Gastrocnemius medialis (tissue), 4 donors: ENCODE measurements around the gene ACOT6. TPM values are rescaled to one million over a fixed set of nuclear protein-coding genes. Genes with fewer than 3 reads are reported as not detected.
A peak's percentile ranks its signal among the peaks of the same experiment; 100 is the strongest.

Experiments
- ATAC-seq, 2 donors: fragments of 150-250 bp; one replicate each; pipeline ENCODE4 v1.9.1; 2016
- DNase-seq, 2 donors: peaks; one replicate each; pipeline ENCODE4 v3.0.0-alpha.2; 2019
- H3K27ac ChIP-seq, 4 donors: fragments of 200-600 bp; sonication (generic); 1 replicate in 1 of 4; 2 replicates in 3 of 4; pipeline ENCODE4 v1.5.1; 2016 to 2018; ENCODE audit warnings: mild to moderate bottlenecking in 2 of 4, moderate library complexity in 1 of 4
- H3K27me3 ChIP-seq, 3 donors: fragments of 200-600 bp; sonication (generic) in 2 of 3; 1 replicate in 1 of 3; 2 replicates in 2 of 3; pipeline versions ENCODE4 v1.5.1 to v1.6.0; 2016 to 2019; ENCODE audit warnings: mild to moderate bottlenecking in 1 of 3, moderate library complexity in 1 of 3
- H3K36me3 ChIP-seq, 2 donors: fragments of 200-600 bp; sonication (generic) in 1 of 2; one replicate each; pipeline ENCODE4 v1.5.1; 2017 to 2018
- H3K4me1 ChIP-seq, 2 donors: fragments of 200-600 bp; sonication (generic) in 1 of 2; one replicate each; pipeline ENCODE4 v1.5.1; 2016 to 2017; ENCODE audit warnings: mild to moderate bottlenecking in 2 of 2
- H3K4me3 ChIP-seq, 4 donors: fragments of 200-600 bp; sonication (generic) in 3 of 4; 1 replicate in 1 of 4; 2 replicates in 3 of 4; pipeline ENCODE4 v1.5.1; 2016 to 2019; ENCODE audit warnings: mild to moderate bottlenecking in 2 of 4
- H3K9me3 ChIP-seq, 3 donors: fragments of 200-600 bp; sonication (generic) in 2 of 3; 1 replicate in 1 of 3; 2 replicates in 2 of 3; pipeline ENCODE4 v1.5.1; 2016 to 2019
- POLR2A ChIP-seq, 2 donors: fragments of 450-650 bp; IDR thresholded peaks; one replicate each; pipeline ENCODE4 v1.6.1; 2017; ENCODE audit warnings: antibody characterized with exemption in 2 of 2, mild to moderate bottlenecking in 2 of 2, moderate library complexity in 2 of 2
- in situ Hi-C, 4 donors: fragments of 200-750 bp; cut with MboI; loops; one replicate each; pipeline versions ENCODE4 v1.15.0 to v1.8.0; 2017; ENCODE audit warnings: low sequenced_read_pairs in 4 of 4
- intact Hi-C: fragments of 100-400 bp; cut with DNase I; formaldehyde crosslinking; loops from one replicate; pipeline ENCODE4 v1.15.1; 2023; ENCODE audit warnings: low total_unique reads
- total RNA-seq, 4 donors: library from RNA; depleted of rRNA; stranded (reverse); fragments of >200 nt; gene quantifications; one replicate each; pipeline versions ENCODE4 v1.1.0 to v1.2.3, GENCODE V29; 2016
- TF ChIP-seq, protein P1 (sequence below), 5 experiments: fragments of 450-650 bp in 3 of 5; fragments of 200-600 bp in 2 of 5; sonication (generic) in 2 of 5; IDR thresholded peaks in 4 of 5; conservative IDR thresholded peaks in 1 of 5; 1 replicate in 4 of 5; 2 replicates in 1 of 5; pipeline ENCODE4 v1.5.1; 2016 to 2019; ENCODE audit warnings: antibody characterized with exemption in 5 of 5, mild to moderate bottlenecking in 3 of 5, moderate library complexity in 3 of 5

Gene ACOT6
- total RNA-seq, 4 donors from 2014 or later = not detected

DNA sequence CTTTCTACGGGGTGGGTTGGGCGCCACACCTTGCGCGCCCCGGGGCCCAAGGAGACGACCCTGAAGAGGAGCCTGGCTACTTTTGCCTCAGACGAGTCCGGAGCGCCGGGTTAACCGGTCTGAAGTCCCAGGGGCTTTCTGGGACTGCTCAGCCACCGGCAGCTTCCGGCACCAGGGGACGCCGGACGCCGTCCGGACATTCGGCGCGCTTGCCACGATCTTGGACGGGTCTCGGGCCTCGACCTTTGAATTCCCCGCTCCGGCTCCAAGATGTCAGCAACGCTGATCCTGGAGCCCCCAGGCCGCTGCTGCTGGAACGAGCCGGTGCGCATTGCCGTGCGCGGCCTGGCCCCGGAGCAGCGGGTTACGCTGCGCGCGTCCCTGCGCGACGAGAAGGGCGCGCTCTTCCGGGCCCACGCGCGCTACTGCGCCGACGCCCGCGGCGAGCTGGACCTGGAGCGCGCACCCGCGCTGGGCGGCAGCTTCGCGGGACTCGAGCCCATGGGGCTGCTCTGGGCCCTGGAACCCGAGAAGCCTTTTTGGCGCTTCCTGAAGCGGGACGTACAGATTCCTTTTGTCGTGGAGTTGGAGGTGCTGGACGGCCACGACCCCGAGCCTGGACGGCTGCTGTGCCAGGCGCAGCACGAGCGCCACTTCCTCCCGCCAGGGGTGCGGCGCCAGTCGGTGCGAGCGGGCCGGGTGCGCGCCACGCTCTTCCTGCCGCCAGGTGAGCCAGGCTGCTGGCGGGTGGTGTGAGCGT lies 20.4 kb upstream of the ACOT6 start, which contains the start of gene ACOT4:
Gene ACOT4, plus strand, starts transcription at position 184 of the 760 bp plus-strand sequence. Its CDS starts 87 bp downstream, at position 271.
- ATAC-seq (peak; percentile 23 to 56), DNase-seq (no peak)
- Histone ChIP-seq H3K4me1 (no peaks in the 10 kb centered on the region), H3K9me3 (no peaks in the 10 kb centered on the region), H3K27me3 (no peaks in the 10 kb centered on the region), H3K27ac (peak within 1 kb of the TSS in 1 of 4 donors; percentile 32), H3K4me3 (peak within 1 kb of the TSS; percentile 55 to 63 (median 58)), H3K36me3 (no peaks in the 10 kb centered on the region)
- in situ Hi-C loops (no loop called here), intact Hi-C loops (no loop called here)
- TF ChIP-seq POLR2A (IDR thresholded peaks at IDR 0.05) = no peak
- TF ChIP-seq, protein P1, sequence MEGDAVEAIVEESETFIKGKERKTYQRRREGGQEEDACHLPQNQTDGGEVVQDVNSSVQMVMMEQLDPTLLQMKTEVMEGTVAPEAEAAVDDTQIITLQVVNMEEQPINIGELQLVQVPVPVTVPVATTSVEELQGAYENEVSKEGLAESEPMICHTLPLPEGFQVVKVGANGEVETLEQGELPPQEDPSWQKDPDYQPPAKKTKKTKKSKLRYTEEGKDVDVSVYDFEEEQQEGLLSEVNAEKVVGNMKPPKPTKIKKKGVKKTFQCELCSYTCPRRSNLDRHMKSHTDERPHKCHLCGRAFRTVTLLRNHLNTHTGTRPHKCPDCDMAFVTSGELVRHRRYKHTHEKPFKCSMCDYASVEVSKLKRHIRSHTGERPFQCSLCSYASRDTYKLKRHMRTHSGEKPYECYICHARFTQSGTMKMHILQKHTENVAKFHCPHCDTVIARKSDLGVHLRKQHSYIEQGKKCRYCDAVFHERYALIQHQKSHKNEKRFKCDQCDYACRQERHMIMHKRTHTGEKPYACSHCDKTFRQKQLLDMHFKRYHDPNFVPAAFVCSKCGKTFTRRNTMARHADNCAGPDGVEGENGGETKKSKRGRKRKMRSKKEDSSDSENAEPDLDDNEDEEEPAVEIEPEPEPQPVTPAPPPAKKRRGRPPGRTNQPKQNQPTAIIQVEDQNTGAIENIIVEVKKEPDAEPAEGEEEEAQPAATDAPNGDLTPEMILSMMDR (IDR thresholded peaks at IDR 0.05 in 4 of 5, conservative IDR thresholded peaks at IDR 0.05 in 1 of 5) = peak in 1 of 5 experiments; percentile 15

DNA sequence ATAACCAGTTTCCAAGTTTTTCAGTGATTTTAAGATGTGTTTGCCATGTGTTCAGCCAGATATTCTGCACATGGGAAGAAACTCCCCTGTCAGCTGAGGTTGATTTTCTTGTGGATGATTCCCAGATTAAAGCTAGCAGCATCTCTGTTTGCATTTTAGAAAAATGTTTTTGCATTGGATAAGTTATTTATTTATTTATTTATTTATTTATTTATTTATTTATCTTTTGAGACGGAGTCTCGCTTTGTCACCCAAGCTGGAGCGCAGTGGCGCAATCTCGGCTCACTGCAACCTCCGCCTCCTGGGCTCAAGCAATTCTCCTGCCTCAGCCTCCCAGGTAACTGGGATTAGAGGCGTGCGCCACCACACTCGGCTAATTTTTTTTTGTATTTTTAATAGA lies 17.8 kb upstream of the ACOT6 start:
- DNase-seq = no peak
- Histone ChIP-seq H3K27me3 (no peaks in the 10 kb centered on the region), H3K4me1 (no peaks in the 10 kb centered on the region), H3K36me3 (no peaks in the 10 kb centered on the region), H3K4me3 (no peak overlapping the region), H3K27ac (no peak overlapping the region), H3K9me3 (no peaks in the 10 kb centered on the region)
- intact Hi-C loops = no loop called here
- no peak for TF ChIP-seq POLR2A (IDR thresholded peaks at IDR 0.05)
- TF ChIP-seq, protein P1 (IDR thresholded peaks at IDR 0.05 in 4 of 5, conservative IDR thresholded peaks at IDR 0.05 in 1 of 5) = no peak
- ATAC-seq = no peak
- in situ Hi-C loops = no loop called here

DNA sequence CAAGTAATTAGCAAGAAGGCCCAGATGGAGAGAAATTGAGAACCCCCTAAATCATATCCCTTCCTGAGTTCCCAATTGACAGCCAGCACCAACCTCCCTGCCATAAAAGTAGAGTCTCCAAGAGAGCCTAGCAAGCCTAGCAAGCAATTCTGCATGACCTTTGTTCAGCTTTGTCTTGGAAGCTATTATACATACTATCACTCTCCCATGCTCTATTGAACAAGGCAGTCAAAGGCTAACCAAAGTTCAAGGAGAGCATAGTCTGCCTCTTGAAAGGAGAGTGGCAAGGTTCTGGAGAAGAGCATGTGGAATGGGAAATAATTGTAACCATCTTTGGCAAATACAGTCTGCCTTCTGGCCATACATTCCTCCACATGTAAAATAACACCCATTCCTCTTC lies 12.8 kb upstream of the ACOT6 start:
- in situ Hi-C loops (no loop called here), intact Hi-C loops (no loop called here)
- H3K4me3 ChIP-seq = no peak overlapping the region
- TF ChIP-seq, protein P1 (IDR thresholded peaks at IDR 0.05 in 4 of 5, conservative IDR thresholded peaks at IDR 0.05 in 1 of 5) = no peak
- TF ChIP-seq POLR2A (IDR thresholded peaks at IDR 0.05) = no peak
- no peak overlapping the region for H3K27ac ChIP-seq
- no peaks in the 10 kb centered on the region for H3K27me3 ChIP-seq
- no peaks in the 10 kb centered on the region for H3K36me3 ChIP-seq
- DNase-seq (no peak), ATAC-seq (no peak)
- no peaks in the 10 kb centered on the region for H3K9me3 ChIP-seq
- H3K4me1 ChIP-seq = no peaks in the 10 kb centered on the region

DNA sequence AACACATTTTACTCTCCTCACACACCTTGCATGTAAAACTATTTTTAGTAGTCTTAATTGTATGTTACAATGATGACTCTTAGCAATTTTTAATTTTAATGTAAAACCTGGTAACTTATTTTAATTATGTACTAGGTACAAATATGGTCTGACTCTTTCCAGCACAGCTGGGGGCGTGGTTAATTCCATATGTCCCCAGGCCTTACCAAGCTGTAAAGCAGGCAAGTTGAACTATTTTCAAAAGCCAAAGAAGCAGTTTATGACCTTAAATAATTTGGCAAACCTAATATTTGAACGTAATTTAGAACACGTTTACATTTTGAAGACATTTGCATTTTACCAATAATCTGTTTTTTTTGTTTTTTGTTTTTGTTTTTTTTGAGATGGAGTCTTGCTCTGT lies 9.3 kb upstream of the ACOT6 start:
- Histone ChIP-seq H3K4me3 (no peak overlapping the region), H3K27me3 (no peaks in the 10 kb centered on the region), H3K9me3 (no peaks in the 10 kb centered on the region), H3K36me3 (no peaks in the 10 kb centered on the region), H3K27ac (no peak overlapping the region), H3K4me1 (no peaks in the 10 kb centered on the region)
- in situ Hi-C loops (no loop called here), intact Hi-C loops (no loop called here)
- ATAC-seq = no peak
- no peak for DNase-seq
- TF ChIP-seq, protein P1 (IDR thresholded peaks at IDR 0.05 in 4 of 5, conservative IDR thresholded peaks at IDR 0.05 in 1 of 5) = no peak
- TF ChIP-seq POLR2A (IDR thresholded peaks at IDR 0.05) = no peak
